Brain microvascular endothelial cell (primary cell): ENCODE measurements around the gene MYMX.

Source experiments
- DNase-seq: peaks from one replicate; pipeline ENCODE4 v3.0.0-alpha.2; 2020
- H3K27ac ChIP-seq: fragments of 250-450 bp; sonication (Bioruptor Pico); 2 replicates; pipeline ENCODE4 v1.5.1; 2020; ENCODE audit warnings: mild to moderate bottlenecking, moderate library complexity
- H3K27me3 ChIP-seq: fragments of 250-450 bp; sonication (Bioruptor Pico); replicated peaks from 2 replicates; pipeline ENCODE4 v1.5.1; 2020; ENCODE audit warnings: mild to moderate bottlenecking
- H3K36me3 ChIP-seq: fragments of 250-450 bp; sonication (Bioruptor Pico); replicated peaks from 2 replicates; pipeline ENCODE4 v1.5.1; 2020; ENCODE audit warnings: mild to moderate bottlenecking
- H3K4me3 ChIP-seq: 2 replicates; pipeline ENCODE4 v1.5.1; 2011; ENCODE audit warnings: low read depth, mild to moderate bottlenecking, control low read depth, low read length, moderate library complexity
- CTCF ChIP-seq: IDR thresholded peaks from 2 replicates; pipeline ENCODE4 v1.5.1; 2011; ENCODE audit warnings: low read depth, mild to moderate bottlenecking, moderate library complexity, low read length, control low read depth, inconsistent platforms; ENCODE audit errors: missing control alignments
- in situ Hi-C: cut with HindIII; loops from 2 replicates; pipeline ENCODE4 v1.10.0; 2017; ENCODE audit warnings: low sequenced_read_pairs, low pct_ligation_motif_present

Gene MYMX

GRCh38 chr6:44267252-44267651 is 50.5 kb downstream of the MYMX start:
- no peak overlapping the region for H3K27ac ChIP-seq

More at GRCh38 chr6:44267252-44267651, 50.5 kb downstream of the MYMX start:
- Histone ChIP-seq H3K27me3 (peaks cover 28% of the 10 kb centered on the region), H3K4me3 (no peak overlapping the region), H3K36me3 (no peaks in the 10 kb centered on the region)
- DNase-seq: no peak
- in situ Hi-C loops: no loop called here
- TF ChIP-seq CTCF: no peak
